Upper lobe of left lung (tissue), 4 donors: ENCODE data around the gene LIPF.

ENCODE experiments used
- POLR2A ChIP-seq, 4 donors: fragments of 450-650 bp; IDR thresholded peaks; one replicate each; pipeline ENCODE4 v1.5.1; 2016 to 2017; ENCODE audit warnings: antibody characterized with exemption in 4 of 4, mild to moderate bottlenecking in 2 of 4
- POLR2AphosphoS5 ChIP-seq, 2 donors: sonication (generic); formaldehyde crosslinking; IDR thresholded peaks; one replicate each; pipeline ENCODE4 v1.5.1; 2017; ENCODE audit warnings: antibody characterized with exemption in 2 of 2
- TF ChIP-seq, protein P1 (sequence below), 6 experiments: fragments of 450-650 bp in 4 of 6; fragments of 200-600 bp in 2 of 6; sonication (generic) in 2 of 6; IDR thresholded peaks; one replicate each; pipeline ENCODE4 v1.5.1; 2016 to 2019; ENCODE audit warnings: antibody characterized with exemption in 6 of 6

DNA sequence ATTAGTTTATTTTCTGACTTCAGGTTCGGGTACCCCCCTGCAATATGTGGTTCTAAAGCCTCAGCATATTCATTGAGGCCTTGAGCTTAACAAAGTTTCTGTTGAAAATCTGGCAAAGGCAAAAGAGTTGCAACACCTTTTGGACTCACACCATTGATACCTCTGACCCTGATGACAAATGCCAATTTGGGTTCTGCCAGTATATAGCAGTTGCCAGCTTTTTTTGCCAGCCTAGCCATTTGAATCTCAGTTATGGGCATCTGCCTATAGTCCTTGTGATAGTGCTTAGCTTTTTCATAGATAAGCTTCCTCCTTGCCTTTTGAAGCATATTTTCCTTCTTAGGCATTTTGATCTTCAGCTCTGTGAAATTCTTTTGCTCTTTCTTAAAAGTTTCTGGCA, 45.7 kb upstream of the LIPF start:
- TF ChIP-seq, protein P1, sequence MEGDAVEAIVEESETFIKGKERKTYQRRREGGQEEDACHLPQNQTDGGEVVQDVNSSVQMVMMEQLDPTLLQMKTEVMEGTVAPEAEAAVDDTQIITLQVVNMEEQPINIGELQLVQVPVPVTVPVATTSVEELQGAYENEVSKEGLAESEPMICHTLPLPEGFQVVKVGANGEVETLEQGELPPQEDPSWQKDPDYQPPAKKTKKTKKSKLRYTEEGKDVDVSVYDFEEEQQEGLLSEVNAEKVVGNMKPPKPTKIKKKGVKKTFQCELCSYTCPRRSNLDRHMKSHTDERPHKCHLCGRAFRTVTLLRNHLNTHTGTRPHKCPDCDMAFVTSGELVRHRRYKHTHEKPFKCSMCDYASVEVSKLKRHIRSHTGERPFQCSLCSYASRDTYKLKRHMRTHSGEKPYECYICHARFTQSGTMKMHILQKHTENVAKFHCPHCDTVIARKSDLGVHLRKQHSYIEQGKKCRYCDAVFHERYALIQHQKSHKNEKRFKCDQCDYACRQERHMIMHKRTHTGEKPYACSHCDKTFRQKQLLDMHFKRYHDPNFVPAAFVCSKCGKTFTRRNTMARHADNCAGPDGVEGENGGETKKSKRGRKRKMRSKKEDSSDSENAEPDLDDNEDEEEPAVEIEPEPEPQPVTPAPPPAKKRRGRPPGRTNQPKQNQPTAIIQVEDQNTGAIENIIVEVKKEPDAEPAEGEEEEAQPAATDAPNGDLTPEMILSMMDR (IDR thresholded peaks at IDR 0.05): no peak
- TF ChIP-seq POLR2A (IDR thresholded peaks at IDR 0.05) (no peak), POLR2AphosphoS5 (IDR thresholded peaks at IDR 0.05) (no peak)
